GM12872 (cell line): ENCODE data around the gene CNTFR.

ENCODE experiments used
- TF ChIP-seq, protein P1 (sequence below): IDR thresholded peaks from 3 replicates; pipeline ENCODE4 v1.5.1; 2011; ENCODE audit warnings: low read depth, mild to moderate bottlenecking, low read length, moderate library complexity; ENCODE audit not compliant: insufficient read depth

CNTFR gene

DNA sequence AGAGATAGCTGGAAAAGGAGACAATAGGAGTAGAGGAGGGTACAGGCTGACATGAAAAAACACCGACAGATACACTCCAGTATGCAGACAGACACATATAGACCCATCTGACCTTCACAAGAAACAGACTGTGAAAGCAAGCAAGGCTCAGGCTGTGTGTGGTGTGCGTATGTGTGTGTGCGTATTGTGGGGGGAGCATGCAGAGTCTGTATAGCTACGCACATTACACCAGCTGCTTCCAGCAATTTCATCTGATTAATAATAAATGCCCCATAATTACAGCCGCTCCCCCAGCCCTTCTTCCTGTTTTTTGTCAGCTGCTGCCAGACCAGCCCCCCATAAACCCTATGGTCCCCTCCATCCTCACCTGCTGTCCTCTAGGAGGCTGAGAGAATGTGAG lies 6.7 kb downstream of the CNTFR start:
- TF ChIP-seq, protein P1, sequence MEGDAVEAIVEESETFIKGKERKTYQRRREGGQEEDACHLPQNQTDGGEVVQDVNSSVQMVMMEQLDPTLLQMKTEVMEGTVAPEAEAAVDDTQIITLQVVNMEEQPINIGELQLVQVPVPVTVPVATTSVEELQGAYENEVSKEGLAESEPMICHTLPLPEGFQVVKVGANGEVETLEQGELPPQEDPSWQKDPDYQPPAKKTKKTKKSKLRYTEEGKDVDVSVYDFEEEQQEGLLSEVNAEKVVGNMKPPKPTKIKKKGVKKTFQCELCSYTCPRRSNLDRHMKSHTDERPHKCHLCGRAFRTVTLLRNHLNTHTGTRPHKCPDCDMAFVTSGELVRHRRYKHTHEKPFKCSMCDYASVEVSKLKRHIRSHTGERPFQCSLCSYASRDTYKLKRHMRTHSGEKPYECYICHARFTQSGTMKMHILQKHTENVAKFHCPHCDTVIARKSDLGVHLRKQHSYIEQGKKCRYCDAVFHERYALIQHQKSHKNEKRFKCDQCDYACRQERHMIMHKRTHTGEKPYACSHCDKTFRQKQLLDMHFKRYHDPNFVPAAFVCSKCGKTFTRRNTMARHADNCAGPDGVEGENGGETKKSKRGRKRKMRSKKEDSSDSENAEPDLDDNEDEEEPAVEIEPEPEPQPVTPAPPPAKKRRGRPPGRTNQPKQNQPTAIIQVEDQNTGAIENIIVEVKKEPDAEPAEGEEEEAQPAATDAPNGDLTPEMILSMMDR: no peak

DNA sequence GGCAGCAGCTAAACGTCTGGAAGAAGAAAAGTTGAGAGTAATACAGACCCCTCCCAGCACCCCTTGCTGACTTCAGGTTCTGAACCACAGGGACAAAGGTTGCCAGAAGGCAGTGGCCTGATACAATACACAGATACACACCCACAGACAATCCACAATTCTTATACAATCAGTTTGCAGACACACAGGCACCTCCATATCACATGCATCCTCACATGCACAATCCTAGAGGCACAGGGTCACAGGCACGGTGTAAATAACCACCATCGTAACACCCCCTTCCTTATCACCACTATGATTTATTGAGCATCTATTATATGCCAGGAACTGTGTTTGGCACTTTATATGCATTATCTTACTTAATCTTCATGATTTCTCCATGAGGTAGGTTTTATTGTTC lies 8.2 kb downstream of the CNTFR start:
- TF ChIP-seq, protein P1: no peak

DNA sequence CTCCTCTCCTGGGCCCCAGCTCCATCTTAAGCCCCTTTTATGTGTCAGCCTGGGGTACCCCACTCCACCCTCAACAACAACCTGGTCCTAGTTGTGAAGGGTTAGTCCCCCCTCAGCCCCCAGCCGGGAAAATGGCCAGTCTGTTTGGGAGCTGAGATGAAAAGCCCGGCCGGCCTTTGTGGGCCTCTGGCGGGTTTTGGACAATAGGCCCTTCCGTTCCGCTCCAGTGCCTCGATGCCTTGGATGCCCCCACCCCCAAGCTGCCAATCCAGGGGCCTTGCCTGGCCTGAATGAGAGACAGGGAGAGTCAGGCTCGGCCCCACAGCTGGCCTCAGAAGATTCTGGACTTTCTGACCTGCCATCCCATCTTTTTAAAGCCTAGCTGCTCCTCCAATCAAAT lies 9.2 kb downstream of the CNTFR start:
- TF ChIP-seq, protein P1: no peak

DNA sequence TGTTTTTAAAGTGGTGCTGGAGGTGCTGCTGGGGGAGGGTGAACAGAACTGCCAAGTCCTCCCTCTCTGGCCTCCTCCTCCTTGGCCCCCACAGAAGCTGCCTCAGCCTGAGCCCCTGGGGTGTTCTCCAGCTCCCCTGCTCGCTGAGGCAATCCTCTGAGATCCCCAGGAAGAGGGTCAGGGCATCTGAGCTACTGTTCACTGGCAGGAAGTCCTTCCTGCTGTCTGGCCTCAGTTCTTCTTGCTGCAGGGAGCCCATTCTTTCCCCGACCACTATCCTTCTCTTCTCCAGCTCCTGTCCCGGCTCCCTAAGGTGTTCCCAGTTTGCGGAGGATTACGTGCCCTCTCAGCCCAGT lies 9.7 kb downstream of the CNTFR start:
- TF ChIP-seq, protein P1: no peak

DNA sequence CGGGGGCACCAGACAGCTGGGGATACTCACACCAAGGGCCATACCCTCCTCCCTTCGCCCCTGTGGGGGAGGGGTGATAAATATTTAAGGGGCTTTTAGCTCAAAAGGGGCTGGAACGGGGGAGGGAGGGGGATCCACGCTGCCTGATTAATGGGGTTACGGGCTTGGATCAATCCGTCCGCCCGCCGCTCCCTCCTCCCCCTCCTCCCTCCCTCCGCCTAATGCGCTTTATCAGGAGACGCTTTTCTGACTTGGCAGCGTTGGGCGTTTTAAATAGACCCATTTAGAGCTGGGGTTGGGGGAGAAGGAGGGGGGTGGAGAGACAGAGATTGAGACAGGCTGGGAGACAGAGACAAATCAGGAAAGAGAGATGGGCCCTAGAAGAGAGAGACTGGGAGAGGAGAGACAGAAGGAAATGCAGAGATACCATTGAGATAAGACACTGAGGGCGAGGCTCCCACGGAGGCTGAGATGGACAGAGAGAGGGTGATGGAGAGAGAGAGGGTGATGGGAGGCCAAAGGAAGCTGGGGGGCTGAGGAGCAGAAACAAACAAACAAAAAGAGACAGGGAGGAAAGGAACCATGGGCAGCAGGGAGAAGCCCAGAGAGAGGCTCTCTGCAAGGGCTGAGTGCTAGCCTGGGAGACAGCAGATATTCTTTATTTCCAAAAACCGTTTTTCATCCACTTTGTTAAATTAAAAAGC lies 10.3 kb downstream of the CNTFR start:
- TF ChIP-seq, protein P1: no peak

DNA sequence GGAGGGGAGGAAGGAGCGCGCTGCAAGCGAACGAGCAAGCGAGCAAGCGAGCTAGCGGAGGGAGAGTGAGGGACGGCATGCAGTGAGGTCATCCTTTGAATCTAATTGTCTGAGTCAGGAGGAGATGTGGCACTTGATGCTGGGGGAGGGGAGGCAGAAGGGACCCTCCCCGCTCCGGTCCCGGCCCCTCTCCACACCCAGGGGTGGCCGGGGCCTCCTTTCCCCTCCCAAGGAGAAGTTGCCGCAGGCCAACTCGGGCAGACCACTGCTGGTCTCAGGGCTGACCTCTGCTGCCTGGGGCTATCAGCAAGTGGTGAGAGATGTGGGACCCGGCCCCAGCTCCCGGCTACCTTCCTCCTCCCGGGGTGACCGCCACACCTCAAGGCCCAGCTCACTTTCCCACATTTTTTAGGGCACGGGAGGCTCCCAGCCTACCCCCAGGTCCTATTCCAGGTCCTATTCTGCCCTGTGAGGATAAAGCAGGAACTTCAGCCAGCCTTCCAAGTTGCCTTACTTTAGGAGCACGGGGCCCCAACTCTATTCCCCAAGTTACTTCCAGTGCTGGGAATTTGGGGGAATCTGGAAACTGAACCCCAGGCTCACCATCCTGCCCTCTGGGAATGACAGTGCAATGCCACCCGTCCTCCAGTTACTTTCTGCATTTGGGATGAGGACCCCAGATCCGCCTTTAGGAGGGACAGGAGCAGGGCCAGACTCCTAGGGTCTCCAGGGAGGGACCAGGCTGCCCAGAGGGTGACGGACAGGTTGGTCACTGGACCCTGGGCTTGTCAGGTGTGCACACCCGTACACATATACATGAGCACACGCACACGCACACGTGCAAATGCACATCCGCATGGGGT lies 11.1 kb downstream of the CNTFR start:
- TF ChIP-seq, protein P1: no peak

DNA sequence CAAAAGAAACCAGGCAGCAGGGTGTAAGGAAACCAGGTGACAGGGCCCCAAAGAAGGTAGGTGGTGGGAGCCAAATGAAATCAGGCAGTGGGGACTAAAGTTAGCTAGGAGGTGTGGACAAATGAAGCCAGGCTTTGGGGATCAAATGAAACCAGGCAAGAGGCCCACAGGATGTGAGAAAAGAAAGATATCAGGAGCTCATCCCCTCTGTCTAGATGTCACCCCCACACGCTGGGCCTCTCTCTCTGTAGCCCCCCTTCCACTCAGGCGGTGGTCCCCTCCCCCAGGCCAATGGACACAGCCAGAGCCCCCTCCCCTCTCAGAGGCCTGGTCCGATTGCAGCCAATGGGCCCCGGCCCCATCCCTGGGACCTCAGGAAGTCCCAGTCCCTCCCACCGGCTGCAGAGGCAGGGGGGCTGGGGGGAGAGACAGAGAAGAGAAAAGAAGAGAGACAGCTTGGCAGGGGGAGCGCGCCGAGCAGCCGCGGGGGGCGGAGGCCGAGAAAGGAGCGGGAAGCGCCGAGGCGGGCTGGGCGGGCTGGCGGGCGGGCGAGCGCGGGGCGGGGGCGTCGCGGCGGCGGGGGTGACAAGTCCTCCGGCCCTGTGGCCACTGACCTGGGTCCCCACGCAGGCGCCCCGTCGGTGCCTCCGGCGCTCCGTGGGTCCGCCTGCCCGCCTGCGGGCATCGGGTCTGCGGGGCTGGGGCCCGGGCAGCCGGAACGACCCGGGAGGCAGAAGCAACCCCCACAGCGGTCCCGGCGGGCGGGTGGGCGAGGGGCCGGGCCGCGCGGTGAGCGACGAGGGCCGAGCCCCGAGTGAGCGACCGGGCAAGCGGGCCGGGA lies 11.9 kb downstream of the CNTFR start:
- TF ChIP-seq, protein P1: no peak
